DMS 273 treated with DMSO at 0.1 percent for 48 hours (cell line): Measurements from ENCODE around the gene MXRA7.
"Not testable (repeated sequence)": the region's sequence is repeated elsewhere in the genome, so short reads cannot be mapped to it uniquely, and the experiment has no call there.

ENCODE experiments used
- DNase-seq: peaks from one replicate; lab custom pipeline; 2025; lab: John Stamatoyannopoulos, UW

MXRA7 gene

GRCh38 chr17:76643553-76644148 is 67.1 kb downstream of the MXRA7 start, which contains the start of gene ST6GALNAC1:
Gene ST6GALNAC1, minus strand, starts transcription at chr17:76643757. Its CDS starts 119 bp downstream, at chr17:76643638.
- DNase-seq, result no peak

DNA sequence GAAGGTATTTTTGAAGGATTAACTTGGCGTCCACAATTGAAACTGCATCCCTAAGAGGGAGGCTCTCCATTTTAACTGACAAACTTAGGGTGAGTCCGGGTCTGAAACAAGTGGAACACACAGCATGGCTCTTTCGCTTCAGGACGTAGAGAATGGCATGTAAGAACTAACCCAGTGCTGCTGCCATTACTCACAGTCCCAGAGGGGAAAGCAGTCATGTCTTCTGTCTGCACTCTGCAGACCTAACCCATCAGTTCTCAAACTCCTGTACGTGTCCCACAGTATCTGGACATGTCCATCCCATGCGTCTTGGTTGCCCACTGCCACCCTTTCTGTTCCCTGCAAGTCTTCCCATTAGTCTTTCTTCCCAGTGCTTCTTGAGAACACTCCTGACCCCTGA is 67.8 kb downstream of the MXRA7 start:
- DNase-seq, result no peak

DNA sequence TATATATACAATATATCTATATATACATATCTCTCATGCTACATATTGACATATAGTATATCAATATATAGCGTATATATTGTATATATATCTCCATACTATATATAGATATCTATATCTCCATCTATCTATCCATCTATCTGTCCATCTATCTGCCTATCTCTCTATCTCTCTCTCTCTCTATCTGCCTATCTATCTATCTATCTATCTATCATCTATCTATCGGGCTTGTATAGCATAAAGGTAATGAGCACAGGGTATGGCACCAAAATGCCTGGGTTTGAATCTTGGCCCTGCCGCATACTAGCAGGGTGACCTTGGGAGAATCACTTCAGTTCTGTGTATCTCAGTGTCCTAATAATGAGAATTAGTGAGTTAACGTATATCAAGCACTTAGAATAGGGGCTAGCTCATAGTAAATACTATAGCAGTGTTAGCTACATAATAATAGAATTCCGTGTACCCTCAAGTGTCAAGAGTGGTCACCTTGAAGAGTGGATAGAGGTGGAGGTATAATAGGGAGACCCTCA is 68.7 kb downstream of the MXRA7 start:
- no peak for DNase-seq

DNA sequence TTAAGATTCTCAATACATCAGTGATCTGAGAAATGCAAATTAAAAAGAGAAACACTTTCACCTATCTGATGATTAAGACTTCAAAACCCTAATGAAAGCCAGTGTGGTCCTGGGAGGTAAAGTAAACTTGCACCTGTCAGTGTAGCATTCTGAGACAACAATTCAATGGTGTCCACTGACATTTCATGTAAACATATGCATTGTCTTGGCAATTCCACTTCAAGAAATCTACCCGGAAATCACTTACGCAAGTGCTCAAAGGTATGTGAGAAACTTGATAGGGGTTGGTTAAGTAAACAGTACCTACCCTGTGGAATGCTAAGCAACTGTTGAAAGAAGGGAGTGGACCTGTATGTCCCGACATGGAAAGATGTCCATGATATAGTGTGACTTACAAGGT is 69.3 kb downstream of the MXRA7 start:
- DNase-seq, result no peak

DNA sequence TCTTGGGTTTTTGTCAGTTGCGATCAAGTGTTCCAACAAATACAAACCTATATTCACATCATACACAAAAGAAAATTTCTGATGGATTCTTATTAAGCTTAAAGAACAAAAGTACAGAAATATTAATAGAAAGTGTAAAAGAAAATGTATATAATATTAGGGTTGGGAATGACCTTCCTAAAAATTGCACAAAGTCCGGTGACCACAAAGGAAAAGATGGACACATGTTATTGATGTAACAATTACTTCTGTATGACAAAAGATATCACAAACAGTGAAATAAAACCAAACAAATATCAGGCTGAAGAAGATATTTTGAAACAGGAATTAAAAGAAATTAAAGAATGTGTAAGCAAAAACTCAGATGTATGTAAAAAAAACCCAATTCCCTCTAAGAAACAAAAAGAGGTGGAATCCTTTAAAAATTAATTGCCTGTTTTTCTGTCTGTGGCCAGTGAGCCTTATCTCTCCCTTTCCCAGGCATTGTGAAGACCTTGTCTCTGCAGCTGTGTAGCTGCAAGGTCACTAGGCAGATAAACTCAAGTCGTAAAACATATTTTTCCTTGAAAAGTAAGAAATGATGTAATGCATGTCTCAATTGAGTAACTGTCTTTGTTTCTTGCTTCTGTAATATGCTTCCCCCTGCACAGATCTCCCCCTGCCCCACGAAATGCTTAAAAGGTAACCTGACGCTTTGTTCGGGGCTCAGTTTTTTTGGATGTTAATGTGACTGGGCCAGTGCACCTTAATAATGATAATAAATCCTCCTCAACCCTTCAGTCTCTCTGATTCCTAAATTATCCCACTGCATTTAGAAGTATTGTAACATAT is 70.0 kb downstream of the MXRA7 start:
- DNase-seq, result no peak

GRCh38 chr17:76638263-76638662 is 72.5 kb downstream of the MXRA7 start:
- DNase-seq, result no peak

- not testable (repeated sequence) for DNase-seq
These were observed 74.1 kb downstream of the MXRA7 start for GRCh38 chr17:76636486-76637206.

- DNase-seq, result no peak
These were observed 75.0 kb downstream of the MXRA7 start for GRCh38 chr17:76635659-76636360.

DNA sequence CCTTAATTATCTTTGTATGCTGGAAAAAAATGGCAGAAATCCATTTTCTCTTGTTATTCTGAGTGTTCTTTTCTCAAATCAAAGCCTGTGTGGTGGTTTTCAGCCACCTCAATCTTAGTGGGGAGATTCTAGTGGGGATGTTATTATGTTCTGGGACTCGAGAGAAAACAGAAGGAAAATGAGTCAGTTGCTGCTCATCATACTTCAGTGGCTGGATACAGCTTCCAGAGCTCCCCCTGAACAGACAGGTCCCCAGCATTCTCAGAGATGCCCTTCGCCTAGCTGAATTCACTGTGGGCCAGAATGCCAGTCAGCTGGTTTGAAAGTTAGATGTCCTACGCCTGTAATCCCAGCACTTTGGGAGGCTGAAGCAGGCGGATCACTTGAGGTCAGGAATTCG is 75.7 kb downstream of the MXRA7 start:
- no peak for DNase-seq

- DNase-seq, result no peak
These were observed 77.0 kb downstream of the MXRA7 start for GRCh38 chr17:76633628-76634328.

- DNase-seq, result no peak
These were observed 78.8 kb downstream of the MXRA7 start for GRCh38 chr17:76631821-76632565.

GRCh38 chr17:76630151-76630550 is 80.6 kb downstream of the MXRA7 start:
- DNase-seq, result no peak
